ELR (cell line): Measurements from ENCODE around the gene LIMS1.
A peak's percentile ranks its signal among the peaks of the same experiment; 100 is the strongest.

ENCODE experiments used
- DNase-seq: peaks from one replicate; pipeline ENCODE4 v3.0.0-alpha.2; 2015; ENCODE audit warnings: low read depth

LIMS1 gene

DNA sequence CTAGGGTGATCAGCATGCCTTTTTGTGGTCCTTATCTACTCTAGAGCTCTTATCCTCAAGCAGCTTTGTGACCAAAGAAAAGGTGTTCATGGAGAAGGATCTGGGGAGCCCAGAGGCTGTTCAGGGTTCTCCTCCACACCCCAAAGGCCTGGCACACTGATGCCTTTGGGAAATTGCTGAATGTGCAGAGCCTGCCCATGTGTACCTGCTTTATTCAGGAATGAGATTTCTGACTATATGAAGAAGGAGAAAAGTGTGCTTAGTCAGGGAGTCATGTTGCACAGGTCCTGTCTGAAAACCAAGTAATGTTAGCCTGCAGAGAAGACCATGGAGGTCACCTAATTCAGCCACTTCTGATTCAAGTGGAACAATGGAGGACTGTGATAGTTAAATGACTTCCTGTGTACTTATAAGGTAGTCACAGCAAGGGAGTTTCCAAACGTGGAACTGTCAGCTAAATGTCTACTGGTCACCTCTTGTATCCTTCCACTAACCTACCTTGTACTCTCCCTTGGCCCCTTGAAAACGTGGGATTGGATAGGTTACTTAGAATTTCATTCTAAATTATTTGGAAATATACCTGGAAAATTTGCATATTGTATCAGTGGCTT is 81.3 kb downstream of the LIMS1 start:
- DNase-seq = no peak

GRCh38 chr2:108616318-108616717 is 82.0 kb downstream of the LIMS1 start:
- no peak for DNase-seq

- no peak for DNase-seq
Measured at GRCh38 chr2:108616751-108617161, 82.5 kb downstream of the LIMS1 start.

- DNase-seq = no peak
Measured at GRCh38 chr2:108617617-108618016, 83.3 kb downstream of the LIMS1 start.

DNA sequence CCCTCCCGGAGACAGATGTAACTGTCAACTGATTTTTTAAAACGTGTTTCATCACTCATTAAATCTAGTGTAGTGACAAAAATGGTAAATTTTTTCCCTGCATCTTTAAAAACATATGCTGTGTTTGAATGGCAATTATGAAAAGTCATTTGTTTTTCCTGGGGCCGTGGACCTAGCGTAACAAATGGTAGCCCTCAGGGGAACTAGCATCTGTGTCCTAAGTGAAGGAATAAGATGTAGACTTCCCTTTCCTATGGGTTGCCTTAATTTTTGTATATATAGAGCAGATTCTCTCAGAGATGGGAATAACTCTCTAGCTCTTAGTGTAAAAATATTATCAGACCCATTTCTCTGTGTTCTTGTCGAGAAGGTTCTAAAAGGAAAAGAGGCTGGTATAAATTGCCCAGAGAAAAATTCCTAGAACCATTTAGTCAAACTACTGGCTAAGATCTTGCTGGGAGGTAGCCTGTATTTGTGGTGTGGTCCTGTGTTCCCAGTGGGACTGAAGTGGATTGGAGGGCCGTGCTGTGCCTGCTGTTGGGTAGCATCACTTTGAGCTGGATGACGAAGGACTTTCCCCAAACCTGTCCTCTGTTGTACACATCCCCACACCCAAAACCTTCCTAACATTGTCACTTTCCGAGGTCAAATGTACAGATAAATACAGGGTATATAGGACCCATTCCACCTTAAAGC is 85.8 kb downstream of the LIMS1 start:
- no peak for DNase-seq

GRCh38 chr2:108620656-108621055 is 86.4 kb downstream of the LIMS1 start:
- no peak for DNase-seq

DNA sequence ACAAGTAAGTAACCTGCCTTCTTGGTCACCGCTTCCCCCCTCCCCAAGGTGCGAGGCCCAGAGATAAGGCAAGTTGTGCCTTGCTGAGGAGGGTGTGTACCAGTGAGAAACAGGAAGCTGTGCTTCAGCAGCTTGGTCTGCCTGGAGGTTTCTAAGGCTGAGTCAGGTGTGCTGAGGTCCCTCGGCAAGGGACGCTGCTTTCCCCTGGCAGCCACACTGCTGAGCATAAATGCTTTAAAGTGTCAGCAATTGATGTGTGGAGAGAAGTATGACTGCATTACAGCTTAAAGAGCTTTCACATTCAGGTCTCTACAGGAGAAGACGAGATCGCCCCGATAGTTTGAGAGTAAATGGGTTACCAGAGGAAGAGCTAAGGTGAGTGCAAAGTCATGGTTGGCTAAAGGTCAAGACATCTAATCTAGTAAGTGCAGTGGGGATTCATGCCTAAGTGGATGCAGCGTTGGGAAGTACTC is 86.9 kb downstream of the LIMS1 start:
- peak; percentile 66 for DNase-seq

- no peak for DNase-seq
Measured at GRCh38 chr2:108621687-108622681, 87.7 kb downstream of the LIMS1 start.

DNA sequence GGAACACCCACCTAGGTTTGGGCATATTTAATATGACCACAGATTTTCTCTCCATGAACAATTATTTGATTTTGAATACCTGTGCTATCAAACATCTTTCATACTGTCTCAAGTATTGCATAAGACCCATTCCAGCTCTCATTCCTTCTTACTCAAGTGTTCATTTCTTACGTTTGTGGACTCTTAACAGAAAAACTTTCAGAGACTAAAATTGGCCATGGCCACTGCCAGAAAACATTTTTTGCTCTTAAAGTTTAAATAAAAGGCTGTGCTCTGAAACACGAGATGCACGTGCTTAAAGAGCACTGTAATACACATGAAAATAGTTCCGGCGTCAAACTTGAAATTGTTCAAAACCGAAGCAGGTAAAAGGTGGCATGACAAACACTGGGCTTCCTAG is 89.3 kb downstream of the LIMS1 start:
- no peak for DNase-seq

DNA sequence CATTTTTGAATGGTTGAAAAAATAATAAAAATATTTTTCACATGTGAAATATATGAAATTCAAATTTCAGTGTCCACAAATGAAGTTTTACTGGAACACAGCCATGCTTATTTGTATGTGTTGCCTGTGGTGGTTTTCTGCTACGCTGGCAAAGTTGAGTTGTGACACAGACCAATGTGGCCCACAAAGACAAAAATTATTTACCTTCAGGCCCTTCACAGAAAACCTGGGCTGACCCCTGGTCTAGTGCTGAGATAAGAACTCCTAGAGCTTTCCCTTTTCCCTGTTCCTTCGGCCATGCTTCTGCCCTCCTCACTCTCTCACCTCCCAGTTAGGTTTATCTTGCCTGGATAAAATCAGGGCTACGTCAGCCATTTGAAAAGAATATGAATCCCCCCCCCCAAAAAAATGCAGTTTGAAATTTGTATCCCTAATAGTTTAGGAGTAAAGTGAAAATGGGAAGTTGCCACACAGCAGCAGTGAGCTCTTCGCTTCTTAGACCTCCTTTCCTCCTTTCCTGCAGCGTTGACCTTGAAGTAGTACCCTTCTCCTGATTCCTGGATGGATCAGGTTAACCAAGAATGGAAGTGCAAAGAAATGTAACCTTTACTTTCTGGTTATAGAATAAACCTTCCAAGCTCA is 91.0 kb downstream of the LIMS1 start:
- DNase-seq = no peak

GRCh38 chr2:108625828-108626195 is 91.5 kb downstream of the LIMS1 start:
- no peak for DNase-seq

GRCh38 chr2:108626995-108627394 is 92.7 kb downstream of the LIMS1 start:
- peak; percentile 41 for DNase-seq

DNA sequence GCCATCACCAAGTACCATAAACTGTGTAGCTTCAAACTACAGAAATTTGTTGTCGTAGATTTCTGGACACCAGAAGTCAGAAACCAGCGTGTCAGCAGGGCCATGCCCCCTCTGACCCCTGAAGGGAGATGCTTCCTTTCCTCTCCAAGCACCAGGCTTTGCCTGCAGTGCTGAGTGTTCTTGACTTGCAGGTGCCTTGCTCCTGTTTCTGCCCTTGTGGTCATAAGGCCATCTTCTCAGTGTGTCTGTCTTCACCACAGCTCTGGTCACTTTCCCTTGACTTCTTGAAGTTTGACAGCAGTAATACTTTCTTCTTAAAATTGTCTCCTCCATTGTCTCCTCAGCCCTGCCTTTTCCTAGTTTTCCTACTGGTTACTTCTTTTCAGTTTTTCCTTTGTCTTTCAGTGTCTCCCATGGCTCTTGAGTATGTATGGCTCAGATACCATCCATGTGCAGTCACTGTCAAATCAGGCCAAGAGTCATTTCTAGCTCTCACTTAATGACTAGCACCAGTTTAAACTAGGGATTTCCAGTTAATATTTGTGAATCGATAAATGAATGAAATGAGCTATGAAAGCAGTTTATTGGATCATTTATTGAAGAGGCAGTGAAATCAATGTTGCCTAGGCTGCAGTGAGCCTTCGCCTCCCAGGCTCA is 93.8 kb downstream of the LIMS1 start:
- DNase-seq = no peak

DNA sequence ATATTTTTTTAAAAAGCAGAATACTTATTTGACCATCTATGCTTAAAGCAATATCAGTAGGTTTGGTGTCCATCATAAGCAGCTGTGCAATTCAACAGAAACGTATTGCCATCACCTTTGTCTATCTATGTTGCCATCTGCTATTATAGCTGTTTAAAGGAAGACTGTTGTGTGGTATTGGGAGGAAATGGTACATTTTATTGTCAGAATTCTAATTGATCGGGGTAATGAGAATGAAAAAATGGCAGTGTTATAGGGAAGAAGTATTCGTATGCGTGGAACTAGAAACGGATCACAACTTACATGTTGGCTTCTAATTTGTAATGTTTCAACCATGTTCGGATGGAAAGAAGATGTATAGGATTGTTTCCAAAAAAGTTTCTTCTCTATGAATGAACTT is 94.7 kb downstream of the LIMS1 start:
- DNase-seq = no peak

GRCh38 chr2:108629417-108629816 is 95.1 kb downstream of the LIMS1 start:
- DNase-seq = no peak

DNA sequence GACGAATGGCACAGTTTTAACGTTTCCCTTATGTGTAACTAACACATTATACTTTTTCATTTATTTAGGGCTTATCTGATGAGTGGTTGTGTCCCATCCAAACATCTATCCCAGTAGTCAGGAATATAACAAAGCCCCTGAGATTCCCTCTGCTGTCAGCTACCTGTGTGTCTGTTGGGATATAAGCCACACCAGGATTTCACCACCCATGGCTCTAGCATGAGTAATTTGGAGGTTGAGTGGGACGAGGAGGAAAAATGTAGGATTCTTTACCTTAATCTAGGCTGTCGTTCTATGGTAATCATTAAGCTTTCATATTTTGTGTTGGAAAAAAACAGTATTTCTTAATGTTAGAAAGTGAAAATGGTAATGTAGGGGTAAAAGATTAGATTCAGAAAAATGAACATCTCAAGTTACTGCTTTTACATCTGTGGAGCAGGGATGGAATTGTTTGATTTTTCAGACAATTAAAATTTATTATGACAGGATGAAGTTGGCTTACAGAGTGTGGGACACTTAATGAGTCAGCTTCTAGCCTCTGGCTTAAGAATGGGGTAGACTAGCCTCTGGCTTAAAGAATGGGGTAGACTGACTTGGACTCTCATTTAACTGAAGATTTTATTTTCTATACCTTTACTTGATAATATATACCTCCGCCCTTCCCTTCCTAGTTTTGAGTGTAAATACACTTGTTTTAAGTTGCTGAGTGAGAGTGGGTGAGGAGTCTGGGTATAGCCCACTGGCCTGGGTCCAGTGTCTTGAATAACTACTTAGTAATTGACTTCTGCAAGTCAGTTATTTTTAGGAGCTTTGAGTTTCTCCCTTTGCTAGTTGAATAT is 96.5 kb downstream of the LIMS1 start:
- DNase-seq = peak; percentile 59

GRCh38 chr2:108632332-108633160 is 98.3 kb downstream of the LIMS1 start:
- DNase-seq = no peak

DNA sequence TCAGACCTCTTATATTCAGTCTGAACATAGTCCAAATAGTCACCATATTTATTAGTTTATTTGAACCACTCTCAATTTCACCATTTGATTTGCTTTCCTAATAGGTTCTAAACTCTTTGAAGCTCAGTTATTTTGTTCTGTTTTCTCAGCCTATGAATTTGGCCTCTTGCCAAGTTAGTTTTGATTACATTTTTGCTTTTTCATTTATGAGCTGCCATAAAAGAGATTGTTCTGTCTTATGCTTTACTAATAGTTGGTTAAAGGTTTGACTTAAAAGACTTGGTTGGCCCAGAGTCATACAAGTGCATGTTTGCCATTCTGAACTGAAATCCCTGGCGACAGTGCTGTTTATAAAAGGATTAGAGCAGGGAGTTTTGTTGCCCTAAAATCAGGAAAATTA is 99.1 kb downstream of the LIMS1 start:
- no peak for DNase-seq

DNA sequence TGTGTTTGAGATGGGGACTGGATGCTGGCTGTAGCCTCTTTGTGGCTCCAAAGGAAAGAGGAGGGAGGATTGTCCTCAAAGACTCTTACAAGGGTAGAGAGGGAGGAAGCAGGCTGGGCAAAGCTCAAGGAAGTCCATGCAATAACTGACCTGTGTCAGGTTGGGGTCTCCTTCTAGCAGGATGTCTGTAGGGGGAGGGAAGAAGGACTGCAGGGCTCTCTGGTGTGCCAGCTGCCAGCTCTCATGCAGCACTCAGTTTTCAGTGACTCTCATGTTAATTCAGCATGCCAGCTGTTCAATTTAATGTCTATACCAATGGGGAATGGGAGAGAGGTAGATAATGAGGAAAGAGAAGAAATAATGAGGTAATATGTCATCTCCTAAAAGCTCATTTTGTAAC is 99.7 kb downstream of the LIMS1 start:
- no peak for DNase-seq
